SJCRH30 (cell line): ENCODE data around the gene GPN2. TPM values are rescaled to one million over a fixed set of nuclear protein-coding genes. Genes with fewer than 3 reads are reported as not detected.

Experiments
- DNase-seq, 2 experiments: peaks; one replicate each; pipeline ENCODE4 v3.0.0-alpha.2; 2015 to 2020
- H3K27ac ChIP-seq: fragments of 250-450 bp; sonication (Bioruptor Pico); 2 replicates; pipeline ENCODE4 v1.5.1; 2020; ENCODE audit warnings: mild to moderate bottlenecking, moderate library complexity
- H3K27me3 ChIP-seq: fragments of 250-450 bp; sonication (Bioruptor Pico); 2 replicates; pipeline ENCODE4 v1.5.1; 2020; ENCODE audit warnings: mild to moderate bottlenecking, moderate library complexity
- H3K36me3 ChIP-seq: fragments of 250-450 bp; sonication (Bioruptor Pico); 2 replicates; pipeline ENCODE4 v1.5.1; 2020; ENCODE audit warnings: mild to moderate bottlenecking, moderate library complexity
- H3K4me1 ChIP-seq: fragments of 250-450 bp; sonication (Bioruptor Pico); 2 replicates; pipeline ENCODE4 v1.5.1; 2020; ENCODE audit warnings: mild to moderate bottlenecking, moderate library complexity
- H3K4me3 ChIP-seq: fragments of 250-450 bp; sonication (Bioruptor Pico); 2 replicates; pipeline ENCODE4 v1.5.1; 2020; ENCODE audit warnings: mild to moderate bottlenecking, moderate library complexity
- H3K9me3 ChIP-seq: fragments of 250-450 bp; sonication (Bioruptor Pico); replicated peaks from 2 replicates; pipeline ENCODE4 v1.5.1; 2020; ENCODE audit warnings: mild to moderate bottlenecking, moderate library complexity
- total RNA-seq: library from RNA; depleted of rRNA; stranded (reverse); fragments of >200 nt; shearing (Covaris generic); gene quantifications from 2 replicates; pipeline ENCODE4 v1.2.3, GENCODE V29; 2014; rRNA removed

Gene GPN2
- total RNA-seq, result 22.4 and 25.3 TPM in 2 replicates

DNA sequence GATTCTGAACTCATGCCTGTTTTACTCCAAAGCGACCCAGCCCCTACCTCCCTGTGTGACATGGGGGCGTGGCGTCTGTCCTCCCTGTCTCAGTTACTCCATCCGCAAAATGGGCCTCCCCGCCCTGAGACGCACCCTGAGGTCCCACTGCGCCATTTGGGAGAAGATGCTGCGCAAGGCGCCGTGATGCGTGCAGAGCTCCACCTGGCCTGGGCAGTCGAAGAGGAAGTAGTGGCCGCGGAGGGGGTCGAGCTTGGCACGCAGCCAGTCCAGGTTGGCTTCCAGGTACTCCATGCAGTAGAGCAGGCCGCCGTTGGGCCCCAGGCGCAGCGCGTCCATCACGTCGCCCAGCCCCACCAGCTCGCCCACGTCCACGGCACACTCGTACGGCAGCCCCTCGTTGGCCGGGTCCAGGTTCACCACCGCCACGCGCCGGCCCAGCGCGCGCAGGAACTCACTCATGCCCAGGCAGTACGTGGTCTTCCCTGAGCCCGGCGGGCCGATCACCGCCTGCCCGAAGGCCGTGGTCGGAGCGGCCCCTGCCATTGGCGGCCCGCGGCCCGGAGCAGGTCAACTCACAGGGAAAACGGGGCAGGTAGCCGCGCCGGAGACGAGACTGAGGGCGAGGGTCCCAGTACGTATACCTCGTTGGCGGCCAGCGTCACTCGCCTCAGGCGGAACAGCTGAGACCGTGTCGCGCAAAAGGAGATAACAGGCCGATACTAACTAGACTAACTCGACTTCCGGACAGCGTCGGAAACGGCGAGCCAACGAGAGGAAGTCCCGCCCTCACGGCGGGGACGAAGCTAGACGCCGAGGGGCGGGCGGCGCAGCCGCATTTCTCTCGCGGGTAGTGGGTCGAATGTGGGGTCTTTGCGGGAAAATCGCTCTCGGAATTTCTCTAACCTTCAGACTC, at the start of gene GPN2:
Gene GPN2 (minus strand): TSS at position 733 of the 916 bp plus-strand sequence. CDS start 187 bp downstream, at position 546.
- peak; percentile 87 to 91 for DNase-seq
- H3K9me3 ChIP-seq, result no peaks in the 10 kb centered on the region
- H3K36me3 ChIP-seq, result peaks cover 49% of the 10 kb centered on the region
- H3K27me3 ChIP-seq, result no peaks in the 10 kb centered on the region
- peak within 1 kb of the TSS; percentile 90 for H3K27ac ChIP-seq
- peak within 1 kb of the TSS; percentile 88 for H3K4me3 ChIP-seq
- H3K4me1 ChIP-seq, result peaks cover 7% of the 10 kb centered on the region; the same call in 1 of the 2 replicates

DNA sequence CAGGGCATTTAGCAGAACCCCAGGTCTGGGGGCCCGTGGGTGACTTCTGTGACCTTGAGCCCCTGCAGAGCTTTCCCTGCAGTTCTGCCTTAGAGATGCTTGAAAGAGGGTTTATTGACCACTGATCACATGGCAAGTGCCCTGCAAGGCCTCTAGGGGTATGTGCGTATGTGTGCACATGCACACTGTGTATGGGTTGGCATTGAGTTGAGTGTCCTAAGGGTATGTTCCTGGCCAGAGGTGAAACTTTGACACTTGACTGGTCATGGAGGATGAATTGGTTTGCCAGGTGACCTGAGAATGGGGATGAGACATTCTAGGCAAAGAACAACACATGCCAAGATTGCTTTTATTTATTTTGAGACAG, 48.6 kb upstream of the GPN2 start:
- no peak for DNase-seq
- no peaks in the 10 kb centered on the region for H3K9me3 ChIP-seq
- no peak overlapping the region for H3K27ac ChIP-seq
- H3K4me3 ChIP-seq, result no peak overlapping the region
- H3K36me3 ChIP-seq, result peaks cover 74% of the 10 kb centered on the region
- H3K27me3 ChIP-seq, result no peaks in the 10 kb centered on the region
- no peaks in the 10 kb centered on the region for H3K4me1 ChIP-seq

DNA sequence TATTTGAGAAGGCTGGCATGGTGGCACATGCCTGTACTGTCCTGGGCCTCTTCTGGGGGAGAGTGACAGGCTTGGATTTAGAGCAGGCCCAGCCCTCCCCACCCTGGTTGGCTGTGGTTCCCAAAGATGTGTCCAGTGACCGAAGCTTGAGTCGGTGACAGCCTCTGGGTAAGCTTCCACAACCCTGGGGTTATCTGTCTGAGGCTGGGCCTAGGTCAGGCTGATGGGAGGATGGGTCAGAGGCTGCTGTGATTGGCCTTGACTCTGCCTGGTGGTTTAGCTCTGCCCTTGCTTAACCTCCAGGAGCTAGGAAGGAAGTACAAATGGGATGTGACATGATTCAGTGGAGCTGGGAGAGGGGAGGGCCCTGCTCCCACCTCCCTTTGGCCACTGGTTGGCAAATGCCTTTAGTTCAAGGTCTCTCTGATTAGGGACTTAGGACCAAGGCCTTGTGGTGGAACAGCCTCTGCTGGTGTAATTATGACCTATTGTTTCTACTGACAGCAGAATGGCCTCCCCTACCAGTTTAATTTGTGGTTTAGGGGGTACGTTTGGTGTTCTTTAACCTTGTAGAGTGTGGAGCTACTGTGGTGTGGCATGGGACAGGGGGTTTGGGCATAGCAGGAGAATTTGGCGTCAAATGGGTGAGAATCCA, 48.0 kb upstream of the GPN2 start:
- Histone ChIP-seq H3K9me3 (no peaks in the 10 kb centered on the region), H3K4me1 (no peaks in the 10 kb centered on the region), H3K27me3 (no peaks in the 10 kb centered on the region), H3K4me3 (no peak overlapping the region), H3K27ac (no peak overlapping the region), H3K36me3 (peaks cover 74% of the 10 kb centered on the region)
- DNase-seq, result no peak

DNA sequence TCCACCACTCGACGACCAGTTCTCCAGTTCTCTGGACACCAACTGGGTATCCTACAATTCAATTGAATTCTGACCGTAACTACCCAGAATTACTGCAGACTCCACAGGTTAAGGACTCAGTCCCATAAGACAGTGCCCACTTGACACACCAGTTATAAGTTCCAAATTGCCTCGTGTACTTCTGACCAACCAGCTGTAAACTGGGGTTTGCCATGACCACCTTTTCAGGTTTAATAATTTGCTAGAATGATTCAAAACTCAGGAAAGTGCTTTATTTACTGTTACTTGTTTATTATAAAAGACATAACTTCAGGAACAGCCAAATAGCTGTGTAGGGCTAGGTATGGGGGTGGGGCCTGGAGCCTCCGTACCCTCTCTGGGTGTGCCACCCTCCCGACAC, 46.7 kb upstream of the GPN2 start:
- H3K4me3 ChIP-seq, result no peak overlapping the region
- no peak overlapping the region for H3K27ac ChIP-seq
- H3K9me3 ChIP-seq, result no peaks in the 10 kb centered on the region
- H3K4me1 ChIP-seq, result no peaks in the 10 kb centered on the region
- H3K36me3 ChIP-seq, result peaks cover 66% of the 10 kb centered on the region
- no peaks in the 10 kb centered on the region for H3K27me3 ChIP-seq
- no peak for DNase-seq

DNA sequence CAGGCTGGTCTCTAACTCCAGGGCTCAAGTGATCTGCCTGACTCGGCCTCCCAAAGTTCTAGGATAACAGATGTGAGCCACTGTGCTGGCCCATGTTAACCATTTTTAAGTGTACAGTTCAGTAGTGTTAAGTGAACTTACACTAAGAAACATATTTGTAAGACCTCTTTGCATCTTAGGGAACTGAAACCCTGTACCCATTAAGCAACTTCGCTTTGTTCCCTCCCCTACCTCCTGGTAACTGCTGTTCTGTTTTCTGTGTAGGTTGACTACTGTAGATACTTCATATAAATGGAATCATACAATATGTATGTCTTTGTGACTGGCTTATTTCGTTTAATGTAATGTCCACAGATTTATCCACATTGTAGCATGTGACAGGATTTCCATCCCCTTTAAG, 42.4 kb upstream of the GPN2 start:
- Histone ChIP-seq H3K4me3 (no peak overlapping the region), H3K9me3 (no peaks in the 10 kb centered on the region), H3K4me1 (no peaks in the 10 kb centered on the region), H3K27ac (no peak overlapping the region), H3K36me3 (peaks cover 70% of the 10 kb centered on the region), H3K27me3 (no peaks in the 10 kb centered on the region)
- no peak for DNase-seq

DNA sequence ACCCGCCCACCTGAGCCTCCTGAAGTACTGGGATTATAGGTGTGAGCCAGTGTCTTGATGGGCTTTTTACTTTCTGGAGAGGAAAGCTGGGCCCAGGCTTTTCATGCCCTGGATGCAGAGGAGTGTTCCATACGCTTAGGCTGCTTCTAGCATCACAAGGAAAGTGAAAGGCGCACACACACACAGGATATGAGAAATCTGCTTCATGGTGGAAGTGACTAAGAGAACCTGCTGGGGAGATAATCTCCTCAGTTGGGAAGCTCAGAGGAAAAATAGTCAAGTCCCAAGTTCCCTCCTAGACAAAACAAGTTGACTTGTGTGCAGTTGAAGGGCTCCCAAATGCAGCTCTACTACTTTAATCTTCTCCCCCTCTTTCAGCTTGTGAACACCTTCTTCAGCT, 33.6 kb upstream of the GPN2 start:
- no peak for DNase-seq
- Histone ChIP-seq H3K9me3 (no peaks in the 10 kb centered on the region), H3K27me3 (no peaks in the 10 kb centered on the region), H3K36me3 (peaks cover 45% of the 10 kb centered on the region), H3K4me1 (peaks cover 8% of the 10 kb centered on the region), H3K27ac (no peak overlapping the region), H3K4me3 (no peak overlapping the region)

DNA sequence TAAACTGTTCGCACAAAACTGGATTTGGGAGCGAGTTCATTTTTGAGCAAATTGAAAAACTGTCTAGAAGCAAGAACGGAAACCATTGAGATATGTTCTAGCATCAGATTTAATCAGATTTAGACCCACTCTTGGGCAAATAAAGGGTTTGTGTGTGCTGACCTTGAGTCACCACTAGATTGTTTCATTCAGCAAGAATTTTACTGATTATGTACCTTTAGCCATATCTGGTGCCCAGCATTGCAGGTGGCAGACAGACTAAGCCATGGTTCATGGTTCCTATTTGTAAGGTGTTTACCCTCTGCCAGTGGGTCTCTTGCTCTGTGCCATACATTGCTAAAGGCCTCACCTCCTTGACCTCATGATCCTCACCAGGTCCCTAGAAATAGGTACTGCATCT, 32.8 kb upstream of the GPN2 start:
- H3K27me3 ChIP-seq, result no peaks in the 10 kb centered on the region
- peak overlapping the region; percentile 74 for H3K4me3 ChIP-seq
- no peaks in the 10 kb centered on the region for H3K9me3 ChIP-seq
- peaks cover 8% of the 10 kb centered on the region for H3K4me1 ChIP-seq
- no peak for DNase-seq
- peaks cover 38% of the 10 kb centered on the region for H3K36me3 ChIP-seq
- H3K27ac ChIP-seq, result no peak overlapping the region

DNA sequence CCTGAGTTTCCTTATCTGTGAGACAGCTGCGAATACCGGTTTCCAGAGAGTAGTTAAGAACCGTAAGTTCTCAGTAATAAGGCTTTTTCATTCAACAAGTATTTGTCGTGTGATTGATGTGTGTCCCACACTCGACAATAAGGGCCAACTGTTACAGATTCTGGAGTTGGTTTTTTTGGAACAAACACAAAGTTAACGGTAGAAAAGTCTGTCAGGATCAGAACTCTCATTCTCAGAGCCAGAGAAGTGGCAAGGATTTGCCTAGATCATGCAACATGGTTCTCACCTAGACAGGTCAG, 32.3 kb upstream of the GPN2 start:
- H3K27ac ChIP-seq, result no peak overlapping the region; the same call in 1 of the 2 replicates
- H3K9me3 ChIP-seq, result no peaks in the 10 kb centered on the region
- H3K4me3 ChIP-seq, result peak overlapping the region; percentile 74
- DNase-seq, result no peak
- peaks cover 35% of the 10 kb centered on the region for H3K36me3 ChIP-seq
- H3K27me3 ChIP-seq, result no peaks in the 10 kb centered on the region
- peaks cover 8% of the 10 kb centered on the region for H3K4me1 ChIP-seq

DNA sequence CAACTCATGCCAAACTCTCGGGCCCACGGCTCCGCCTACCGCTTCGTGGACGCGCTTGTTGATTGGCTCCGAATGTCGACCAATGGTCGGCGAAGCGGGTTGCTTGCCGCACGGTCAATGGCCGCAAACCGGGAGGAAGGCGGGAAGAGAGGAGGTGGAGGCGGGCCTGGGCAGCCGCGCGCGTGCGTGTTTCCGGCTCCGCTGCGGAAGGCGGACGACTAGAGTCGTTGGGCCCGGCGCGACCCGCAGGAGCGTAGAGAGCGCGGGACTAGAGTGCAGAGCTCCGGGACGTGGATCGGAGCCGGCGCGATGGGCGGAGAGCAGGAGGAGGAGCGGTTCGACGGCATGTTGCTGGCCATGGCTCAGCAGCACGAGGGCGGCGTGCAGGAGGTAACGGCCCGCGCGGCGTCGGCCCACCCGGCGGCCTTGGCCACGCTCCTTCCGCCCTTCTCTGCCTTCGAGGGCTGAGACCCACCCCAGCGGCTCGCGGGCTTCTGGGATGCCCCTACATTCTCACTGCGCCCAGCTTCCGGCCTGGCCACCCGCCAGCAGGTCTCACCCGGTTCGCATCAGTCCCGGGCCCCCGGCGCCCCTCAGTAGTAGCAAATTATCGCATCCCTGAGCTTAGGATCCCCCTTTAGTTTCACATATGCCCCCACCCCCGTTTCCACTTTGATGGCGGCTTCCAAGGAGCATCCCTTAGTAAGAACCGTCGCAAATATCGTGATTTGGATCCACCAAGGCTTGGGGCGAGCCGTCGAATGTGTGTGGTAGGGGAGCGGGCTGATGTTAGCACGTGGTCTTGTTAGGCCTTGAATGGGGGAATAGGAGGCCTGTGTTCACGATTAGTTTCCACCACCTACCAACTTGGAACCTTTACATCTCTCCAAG, 31.7 kb upstream of the GPN2 start, which contains the start of gene NUDC:
Gene NUDC (plus strand): TSS at position 204 of the 891 bp plus-strand sequence. CDS start 106 bp downstream, at position 310.
- peaks cover 8% of the 10 kb centered on the region for H3K4me1 ChIP-seq
- H3K9me3 ChIP-seq, result no peaks in the 10 kb centered on the region
- H3K36me3 ChIP-seq, result peaks cover 32% of the 10 kb centered on the region
- no peaks in the 10 kb centered on the region for H3K27me3 ChIP-seq
- H3K27ac ChIP-seq, result peak within 1 kb of the TSS; percentile 64
- peak; percentile 97 to 98 for DNase-seq
- H3K4me3 ChIP-seq, result peak within 1 kb of the TSS; percentile 74

DNA sequence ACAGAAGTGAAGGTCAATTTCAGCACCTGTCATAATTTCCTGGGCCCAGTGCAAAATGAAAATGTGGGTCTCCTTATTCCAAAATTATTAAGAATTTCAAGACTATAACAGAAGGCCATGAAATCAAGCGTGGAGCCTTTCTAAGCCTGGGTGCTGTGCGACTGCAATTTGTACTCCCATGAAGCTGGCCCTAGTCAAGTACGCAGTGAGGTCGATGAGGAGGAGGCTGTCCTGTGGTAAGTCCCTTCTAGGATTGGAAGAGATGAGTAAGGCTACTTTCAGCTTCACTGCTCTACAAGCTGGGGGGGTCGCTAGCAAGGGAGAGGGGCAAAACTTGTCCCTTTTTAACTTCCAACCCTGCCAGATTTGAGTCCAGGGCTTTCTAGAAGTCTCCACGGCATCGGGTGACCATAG, 31.1 kb upstream of the GPN2 start:
- H3K9me3 ChIP-seq, result no peaks in the 10 kb centered on the region
- no peak overlapping the region for H3K27ac ChIP-seq
- DNase-seq, result no peak
- peaks cover 26% of the 10 kb centered on the region for H3K36me3 ChIP-seq
- no peaks in the 10 kb centered on the region for H3K27me3 ChIP-seq
- H3K4me3 ChIP-seq, result peak overlapping the region; percentile 74
- H3K4me1 ChIP-seq, result peaks cover 8% of the 10 kb centered on the region

DNA sequence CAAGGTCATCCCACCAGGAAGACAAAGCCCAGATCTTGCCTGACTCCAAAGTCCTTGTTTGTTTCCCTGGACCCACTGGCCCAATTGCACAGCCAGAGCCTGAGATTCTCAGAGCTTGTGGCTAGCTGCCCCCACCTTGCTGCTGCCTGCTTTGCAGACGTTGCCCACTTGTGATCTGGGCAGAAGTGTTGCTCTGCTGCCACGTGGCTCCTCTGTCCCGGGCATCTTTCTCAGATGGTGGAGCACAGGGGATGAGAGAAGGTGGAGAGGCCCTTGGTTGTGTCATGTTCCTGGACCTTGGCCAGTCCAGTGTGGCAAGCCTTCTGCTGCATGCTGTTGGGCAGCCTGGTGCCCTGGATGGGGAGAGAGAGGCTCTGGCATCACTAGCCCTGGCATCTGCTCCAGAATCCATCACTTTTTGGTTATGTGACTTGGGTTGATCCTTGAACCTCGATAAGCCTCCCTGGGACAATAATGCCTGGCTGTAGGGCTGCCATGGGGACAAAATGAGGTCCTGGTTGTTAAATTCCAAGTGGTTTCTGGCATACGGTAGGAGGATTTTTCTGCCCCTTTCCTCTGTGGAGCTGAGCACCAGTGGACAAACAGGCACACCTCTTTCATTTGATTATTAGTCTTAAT, 25.2 kb upstream of the GPN2 start:
- Histone ChIP-seq H3K27me3 (peaks cover 4% of the 10 kb centered on the region; the same call in 1 of the 2 replicates), H3K4me1 (no peaks in the 10 kb centered on the region), H3K27ac (no peak overlapping the region), H3K4me3 (no peak overlapping the region), H3K9me3 (no peaks in the 10 kb centered on the region), H3K36me3 (no peaks in the 10 kb centered on the region)
- no peak for DNase-seq

DNA sequence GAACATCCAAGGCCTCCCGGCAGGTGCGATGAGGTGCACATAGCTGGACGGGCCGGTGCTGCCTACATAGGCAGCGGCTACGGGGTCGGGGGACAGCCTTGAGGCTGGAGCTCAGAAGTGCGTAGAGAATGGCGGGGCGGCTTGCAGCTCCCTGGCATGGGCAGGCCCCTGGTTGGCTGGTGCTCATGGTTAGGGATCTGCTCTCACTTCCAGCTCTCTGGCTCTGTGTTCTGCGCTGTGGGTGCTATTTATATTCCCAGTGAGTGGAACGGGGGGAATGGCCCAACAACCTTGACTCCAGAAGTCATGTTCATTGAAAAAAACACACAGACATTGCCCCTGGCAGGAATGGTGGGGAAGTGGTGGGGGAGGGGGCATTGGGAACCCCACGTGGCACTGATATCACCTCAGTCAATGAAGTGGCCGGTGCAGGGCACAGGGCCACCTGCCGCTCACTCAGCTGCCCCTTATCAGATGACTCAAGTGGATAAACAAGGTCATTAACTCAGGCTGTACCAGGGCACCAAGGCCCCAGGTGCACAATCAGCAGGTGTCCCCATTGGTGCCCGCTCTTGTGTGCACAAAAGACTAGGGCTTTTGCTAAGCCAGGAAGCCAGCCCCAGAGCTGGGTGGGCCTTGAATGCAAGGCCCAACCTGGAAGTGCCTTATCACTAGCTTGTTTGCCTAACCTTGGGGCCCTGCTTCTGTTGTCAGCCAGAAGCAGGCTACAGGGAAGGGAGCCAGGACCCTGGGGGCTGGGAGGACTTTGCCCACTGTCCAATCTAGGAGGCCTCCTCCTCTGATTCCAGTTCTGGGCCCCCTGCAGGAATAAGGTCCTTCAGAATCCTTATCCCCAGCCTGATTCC, 23.9 kb upstream of the GPN2 start, which contains the start of gene NR0B2:
Gene NR0B2 (minus strand): TSS at position 222 of the 866 bp plus-strand sequence. CDS start 35 bp downstream, at position 187.
- H3K27ac ChIP-seq, result no peak within 1 kb of the TSS
- no peak for DNase-seq
- H3K36me3 ChIP-seq, result no peaks in the 10 kb centered on the region

DNA sequence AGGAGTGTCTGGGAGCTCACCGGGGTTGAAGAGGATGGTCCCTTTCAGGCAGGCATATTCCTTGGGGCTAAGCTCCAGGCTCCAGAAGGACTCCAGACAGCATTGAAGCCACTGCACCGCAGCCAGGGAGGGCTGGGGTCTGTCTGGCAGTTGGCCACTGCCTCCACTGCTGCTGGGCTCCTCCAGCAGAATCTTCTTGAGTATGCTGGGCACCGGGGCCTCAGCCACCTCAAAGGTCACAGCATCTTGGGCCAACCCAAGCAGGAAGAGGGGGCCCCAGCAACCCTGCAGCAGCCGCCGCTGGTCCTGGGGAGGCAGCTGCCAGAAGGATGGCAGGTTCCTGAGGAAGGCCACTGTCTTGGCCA, 23.3 kb upstream of the GPN2 start:
- H3K4me3 ChIP-seq, result no peak overlapping the region
- H3K4me1 ChIP-seq, result no peaks in the 10 kb centered on the region
- DNase-seq, result no peak
- peaks cover 4% of the 10 kb centered on the region; the same call in 1 of the 2 replicates for H3K27me3 ChIP-seq
- no peaks in the 10 kb centered on the region for H3K36me3 ChIP-seq
- no peaks in the 10 kb centered on the region for H3K9me3 ChIP-seq
- H3K27ac ChIP-seq, result no peak overlapping the region

More for the DNA sequence above, 23.9 kb upstream of the GPN2 start, which contains the start of gene NR0B2:
- Histone ChIP-seq H3K4me1 (no peaks in the 10 kb centered on the region), H3K4me3 (no peak within 1 kb of the TSS), H3K27me3 (peaks cover 4% of the 10 kb centered on the region; the same call in 1 of the 2 replicates), H3K9me3 (no peaks in the 10 kb centered on the region)
